Nephron progenitor cell (in vitro differentiated cells): Measurements from ENCODE around the gene TXNDC15.
A peak's percentile ranks its signal among the peaks of the same experiment; 100 is the strongest.

Experiments
- DNase-seq: peaks from one replicate; pipeline ENCODE4 v3.0.0; 2021
- H3K27ac Mint-ChIP-seq: 2 replicates; pipeline ENCODE4 v1.8.0; 2021; ENCODE audit warnings: mild to moderate bottlenecking, moderate library complexity, mixed read lengths
- H3K27me3 Mint-ChIP-seq: 2 replicates; pipeline ENCODE4 v1.8.0; 2021; ENCODE audit warnings: mild to moderate bottlenecking, low read depth, mixed read lengths; ENCODE audit not compliant: poor library complexity
- H3K36me3 Mint-ChIP-seq: 2 replicates; pipeline ENCODE4 v1.8.0; 2021; ENCODE audit warnings: low read depth, mixed read lengths
- H3K4me1 Mint-ChIP-seq: 2 replicates; pipeline ENCODE4 v1.8.0; 2021; ENCODE audit warnings: mixed read lengths
- H3K4me3 Mint-ChIP-seq: 2 replicates; pipeline ENCODE4 v1.8.0; 2021; ENCODE audit warnings: mild to moderate bottlenecking, moderate library complexity, mixed read lengths
- H3K9me3 Mint-ChIP-seq: 2 replicates; pipeline ENCODE4 v1.8.0; 2021; ENCODE audit warnings: mild to moderate bottlenecking, moderate library complexity, mixed read lengths
- TF ChIP-seq, protein P1 (sequence below): fragments of 200-600 bp; sonication (generic); IDR thresholded peaks from 2 replicates; pipeline ENCODE4 v1.5.0; 2021; ENCODE audit warnings: antibody characterized with exemption

Gene TXNDC15

DNA sequence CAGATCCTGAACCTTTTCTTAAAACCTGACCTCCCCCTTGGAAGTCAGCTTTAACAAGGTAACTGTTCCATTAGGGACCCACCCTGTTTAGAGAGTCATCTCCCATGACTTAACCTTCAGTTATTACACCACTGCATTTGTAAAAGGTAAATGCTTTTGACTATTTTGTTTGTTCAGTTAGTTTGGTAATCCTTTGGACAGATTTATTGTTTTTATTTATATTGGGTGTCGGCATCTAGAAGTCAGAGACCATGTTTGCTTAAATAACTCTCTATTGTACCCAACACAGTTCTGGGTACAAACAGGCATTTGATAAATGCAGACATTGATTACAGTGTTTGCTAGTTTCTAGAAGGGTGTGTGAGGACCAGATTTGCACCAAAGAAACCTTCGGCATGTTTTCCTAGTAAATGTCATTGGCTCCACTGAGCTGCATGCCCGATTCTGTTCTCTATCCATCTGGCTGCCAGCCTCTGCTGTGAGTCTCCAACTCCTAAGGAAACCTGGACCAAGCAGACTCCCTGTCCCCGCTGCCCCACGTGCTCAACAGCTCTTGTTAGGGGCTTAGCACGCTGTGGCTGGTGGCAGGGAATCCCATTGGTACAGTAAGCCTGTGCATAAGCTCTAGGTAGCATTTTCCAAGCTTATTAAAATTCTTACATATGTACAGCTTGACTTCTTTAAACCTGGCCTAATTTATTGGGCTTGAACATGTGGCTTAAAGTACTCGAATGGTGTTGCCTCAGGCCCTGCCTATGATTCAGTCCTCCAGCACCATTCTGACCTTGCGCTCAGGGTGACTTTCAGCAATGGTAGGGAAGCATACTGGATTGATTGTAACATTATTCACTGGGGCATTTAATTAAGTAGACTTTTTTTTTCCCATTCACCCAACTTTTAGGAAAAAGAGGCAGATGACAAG lies 37.4 kb downstream of the TXNDC15 start:
- no peak for DNase-seq
- Mint-ChIP-seq H3K27me3 (no peaks in the 10 kb centered on the region), H3K9me3 (no peaks in the 10 kb centered on the region), H3K36me3 (peaks cover 5% of the 10 kb centered on the region), H3K4me3 (no peak overlapping the region), H3K4me1 (no peaks in the 10 kb centered on the region), H3K27ac (no peak overlapping the region)
- TF ChIP-seq, protein P1, sequence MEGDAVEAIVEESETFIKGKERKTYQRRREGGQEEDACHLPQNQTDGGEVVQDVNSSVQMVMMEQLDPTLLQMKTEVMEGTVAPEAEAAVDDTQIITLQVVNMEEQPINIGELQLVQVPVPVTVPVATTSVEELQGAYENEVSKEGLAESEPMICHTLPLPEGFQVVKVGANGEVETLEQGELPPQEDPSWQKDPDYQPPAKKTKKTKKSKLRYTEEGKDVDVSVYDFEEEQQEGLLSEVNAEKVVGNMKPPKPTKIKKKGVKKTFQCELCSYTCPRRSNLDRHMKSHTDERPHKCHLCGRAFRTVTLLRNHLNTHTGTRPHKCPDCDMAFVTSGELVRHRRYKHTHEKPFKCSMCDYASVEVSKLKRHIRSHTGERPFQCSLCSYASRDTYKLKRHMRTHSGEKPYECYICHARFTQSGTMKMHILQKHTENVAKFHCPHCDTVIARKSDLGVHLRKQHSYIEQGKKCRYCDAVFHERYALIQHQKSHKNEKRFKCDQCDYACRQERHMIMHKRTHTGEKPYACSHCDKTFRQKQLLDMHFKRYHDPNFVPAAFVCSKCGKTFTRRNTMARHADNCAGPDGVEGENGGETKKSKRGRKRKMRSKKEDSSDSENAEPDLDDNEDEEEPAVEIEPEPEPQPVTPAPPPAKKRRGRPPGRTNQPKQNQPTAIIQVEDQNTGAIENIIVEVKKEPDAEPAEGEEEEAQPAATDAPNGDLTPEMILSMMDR: no peak

DNA sequence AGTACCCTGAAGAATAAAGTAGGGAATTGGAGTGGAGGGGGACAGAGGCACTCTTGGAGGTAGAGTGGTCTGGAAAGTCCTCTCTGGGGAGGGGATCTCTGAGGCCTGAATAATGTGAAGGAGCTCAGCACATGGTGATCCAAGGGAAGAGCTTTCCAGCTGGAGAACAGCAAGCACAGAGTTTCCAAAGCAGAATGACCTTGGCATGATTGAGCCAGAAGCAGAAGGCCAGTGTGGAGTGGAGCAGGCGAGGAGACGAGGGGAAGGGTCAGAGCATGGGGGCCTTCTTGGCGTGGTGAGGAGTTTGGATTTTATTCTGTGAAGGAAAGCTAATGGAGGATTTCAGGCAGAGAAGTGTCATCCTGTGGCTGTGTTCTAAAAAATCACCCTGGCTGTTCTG lies 39.1 kb downstream of the TXNDC15 start:
- Mint-ChIP-seq H3K9me3 (no peaks in the 10 kb centered on the region), H3K36me3 (peaks cover 5% of the 10 kb centered on the region), H3K27ac (no peak overlapping the region), H3K4me1 (no peaks in the 10 kb centered on the region), H3K27me3 (no peaks in the 10 kb centered on the region), H3K4me3 (no peak overlapping the region)
- no peak for DNase-seq
- TF ChIP-seq, protein P1: no peak

DNA sequence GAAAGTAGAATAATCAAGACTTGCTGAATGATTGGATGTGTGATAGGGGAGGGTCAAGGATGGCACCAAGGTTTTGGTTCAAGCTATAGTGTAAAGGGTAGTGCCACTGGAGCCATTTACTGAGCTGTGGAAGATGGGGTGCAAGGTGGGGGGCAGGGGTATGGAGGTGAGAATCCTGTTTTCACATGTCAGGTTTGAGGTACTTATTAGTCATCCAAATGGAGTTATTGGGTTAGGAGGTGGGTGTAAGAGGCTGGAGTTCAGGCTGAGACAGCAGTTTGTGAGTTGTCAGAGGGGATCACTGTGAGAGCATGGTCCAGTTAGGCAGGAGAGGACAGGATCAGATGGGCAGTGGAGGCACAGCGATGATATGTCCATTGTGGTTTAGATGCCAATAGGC lies 39.6 kb downstream of the TXNDC15 start:
- Mint-ChIP-seq H3K36me3 (peaks cover 5% of the 10 kb centered on the region), H3K27me3 (no peaks in the 10 kb centered on the region), H3K4me3 (no peak overlapping the region), H3K4me1 (no peaks in the 10 kb centered on the region), H3K27ac (no peak overlapping the region), H3K9me3 (no peaks in the 10 kb centered on the region)
- TF ChIP-seq, protein P1: no peak
- no peak for DNase-seq

DNA sequence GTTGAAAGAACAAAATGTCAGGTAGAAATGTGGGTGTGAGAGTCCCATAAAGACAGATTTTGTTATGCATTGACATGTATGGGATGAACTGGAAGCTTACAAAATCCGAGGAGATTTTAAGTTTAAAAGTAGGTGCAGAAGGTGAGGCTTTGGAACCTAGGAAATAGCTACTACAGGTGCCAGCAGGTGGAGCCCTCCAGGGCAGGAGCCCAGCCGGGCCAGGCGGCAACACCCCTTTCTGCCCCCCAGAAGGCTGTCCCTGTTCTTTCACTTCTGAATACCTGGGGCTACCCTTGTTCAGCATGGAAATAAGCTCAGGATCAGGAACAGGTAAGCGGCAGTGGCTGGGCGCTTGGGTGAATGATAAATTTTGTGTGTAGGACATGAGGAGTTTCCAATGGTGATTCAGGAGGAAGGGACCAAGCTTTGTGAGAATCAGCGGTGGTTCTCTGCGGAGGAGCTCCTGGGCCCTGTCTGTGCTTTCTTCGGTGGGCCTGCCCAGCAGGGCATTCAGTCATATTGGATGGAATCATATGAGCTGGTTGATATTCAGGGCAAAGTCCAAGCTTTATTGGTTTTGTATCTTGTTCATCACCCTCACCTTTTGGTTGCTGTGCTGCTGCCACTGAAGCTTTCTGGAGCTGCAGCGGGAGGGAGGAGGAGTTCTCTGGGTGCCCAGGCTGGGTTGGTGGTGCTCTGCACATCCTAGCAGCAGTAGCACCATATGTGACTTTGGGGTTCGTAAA lies 43.1 kb downstream of the TXNDC15 start:
- TF ChIP-seq, protein P1: peak; percentile 7
- DNase-seq: no peak
- Mint-ChIP-seq H3K27ac (no peak overlapping the region), H3K9me3 (no peaks in the 10 kb centered on the region), H3K4me1 (no peaks in the 10 kb centered on the region), H3K4me3 (no peak overlapping the region), H3K36me3 (peaks cover 16% of the 10 kb centered on the region), H3K27me3 (no peaks in the 10 kb centered on the region)

DNA sequence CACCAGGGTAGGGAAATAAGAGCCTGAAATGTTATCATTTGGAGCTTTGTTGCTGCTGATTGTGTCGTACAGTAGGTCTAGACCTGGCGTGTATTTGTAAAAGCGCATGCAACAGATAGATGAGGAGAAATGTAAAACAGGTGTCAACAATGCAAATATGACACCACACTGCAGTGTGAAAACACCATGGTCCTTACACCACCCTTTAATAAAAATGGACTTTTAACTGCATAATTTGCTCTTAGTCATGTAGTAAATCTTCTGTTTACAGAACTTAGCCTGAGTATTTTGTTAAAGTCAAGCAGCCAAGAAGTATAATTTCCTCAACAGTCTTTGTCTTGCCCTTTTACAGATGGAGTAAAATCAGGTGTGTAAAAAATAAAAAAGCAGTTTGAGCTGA lies 44.7 kb downstream of the TXNDC15 start:
- H3K27ac Mint-ChIP-seq: no peak overlapping the region

More for the DNA sequence above, 44.7 kb downstream of the TXNDC15 start:
- Mint-ChIP-seq H3K36me3 (peaks cover 19% of the 10 kb centered on the region), H3K4me1 (no peaks in the 10 kb centered on the region), H3K27me3 (no peaks in the 10 kb centered on the region), H3K9me3 (no peaks in the 10 kb centered on the region), H3K4me3 (no peak overlapping the region)
- DNase-seq: no peak
- TF ChIP-seq, protein P1: no peak
